ENCODE measurements around the gene RAB11FIP2.

RAB11FIP2 gene

GRCh38 chr10:118034791-118035261, 11.9 kb downstream of the RAB11FIP2 start:
- no peak for DNase-seq (ENCODE audit: low spot score)

DNA sequence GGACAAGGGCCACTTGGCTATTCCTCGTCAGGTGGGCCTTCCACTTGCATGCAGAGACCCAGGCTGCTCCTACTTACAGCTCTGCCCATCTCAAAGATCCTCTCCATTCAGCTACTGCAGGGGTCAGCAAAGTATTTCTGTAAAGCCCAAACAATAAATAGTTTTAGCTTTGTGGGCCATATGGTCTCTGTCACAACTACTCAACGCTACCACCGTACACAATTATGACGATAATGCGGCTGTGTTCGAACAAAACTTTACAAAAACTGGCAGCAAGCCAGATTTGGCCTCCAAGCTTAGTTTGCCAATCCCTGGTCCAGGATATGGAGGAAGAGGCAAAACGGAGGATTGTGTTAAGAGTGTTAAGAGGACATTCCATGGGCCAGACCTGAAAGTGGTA, 12.8 kb downstream of the RAB11FIP2 start:
- DNase-seq (ENCODE audit: low spot score): no peak

- no peak for DNase-seq (ENCODE audit: low spot score)
These were observed 14.2 kb downstream of the RAB11FIP2 start for GRCh38 chr10:118032564-118032963.

DNA sequence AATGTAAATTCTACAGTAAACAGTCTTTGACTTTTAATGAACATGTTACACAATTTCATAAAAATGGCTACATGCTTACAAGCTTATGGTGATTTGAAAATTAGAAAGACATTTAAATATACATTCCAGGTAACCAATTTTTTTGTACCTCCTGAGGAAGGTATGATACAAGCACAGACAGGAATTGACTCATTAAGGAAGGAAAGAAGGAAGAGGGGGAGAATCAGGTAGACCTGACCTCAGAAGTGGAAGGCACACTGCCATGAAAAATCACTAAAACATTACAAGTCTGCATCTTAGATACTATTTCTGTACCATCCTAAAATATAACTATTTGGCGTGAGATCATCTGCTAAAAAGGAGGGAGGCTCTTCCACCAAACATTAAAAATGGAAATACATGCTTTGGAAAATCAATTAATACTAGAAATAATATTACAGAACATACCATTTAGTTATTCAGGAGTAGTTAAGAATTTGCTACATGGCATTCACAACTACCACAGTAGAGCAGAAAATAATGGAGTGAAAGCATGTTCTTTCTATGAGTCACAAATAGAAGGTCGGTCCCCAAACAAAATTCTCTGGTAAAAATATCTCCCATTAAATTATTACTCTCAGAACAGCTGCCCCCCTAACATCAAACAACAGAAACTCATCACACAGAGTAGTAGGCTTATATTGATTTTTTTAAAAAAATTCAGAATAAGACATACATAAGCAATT, 15.2 kb downstream of the RAB11FIP2 start:
- DNase-seq (ENCODE audit: low spot score): no peak

DNA sequence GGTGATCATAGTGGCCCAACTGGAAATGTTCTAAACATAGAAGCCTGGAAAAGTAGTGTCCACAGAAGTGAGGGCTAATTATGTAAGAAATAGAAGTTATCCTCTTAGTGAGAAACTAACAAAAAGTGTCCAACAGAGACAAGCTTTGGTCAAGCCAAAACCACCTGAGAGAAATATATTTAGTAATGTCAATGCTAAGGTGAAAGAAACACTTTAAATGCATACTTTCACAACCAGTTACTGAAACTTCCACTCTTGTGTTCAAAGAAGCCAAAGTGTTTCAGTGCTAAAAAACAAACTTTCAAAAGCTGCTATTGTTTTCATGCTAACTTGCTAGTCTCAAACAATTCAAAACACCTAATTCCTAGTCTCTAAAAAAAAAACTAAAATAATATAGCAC, 18.1 kb downstream of the RAB11FIP2 start:
- no peak for DNase-seq (ENCODE audit: low spot score)

DNA sequence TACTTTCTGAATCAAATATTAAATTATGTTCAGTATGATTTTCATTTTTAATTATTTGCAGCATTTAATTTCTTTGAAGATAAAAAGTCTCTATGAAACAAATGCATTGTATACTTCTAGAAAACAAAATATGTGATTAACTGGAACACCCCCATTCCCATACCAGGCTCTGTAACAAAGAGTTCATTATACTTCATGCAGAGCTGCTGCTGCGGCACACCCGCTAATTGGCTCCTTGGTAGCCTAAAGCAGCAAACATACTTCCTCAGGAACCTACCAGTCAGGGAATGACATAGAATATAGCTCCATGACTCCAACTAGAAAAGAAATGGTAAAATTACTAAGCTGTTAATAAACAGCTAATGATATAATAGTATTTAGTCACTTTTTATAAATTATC, 19.3 kb downstream of the RAB11FIP2 start:
- no peak for DNase-seq (ENCODE audit: low spot score)

DNA sequence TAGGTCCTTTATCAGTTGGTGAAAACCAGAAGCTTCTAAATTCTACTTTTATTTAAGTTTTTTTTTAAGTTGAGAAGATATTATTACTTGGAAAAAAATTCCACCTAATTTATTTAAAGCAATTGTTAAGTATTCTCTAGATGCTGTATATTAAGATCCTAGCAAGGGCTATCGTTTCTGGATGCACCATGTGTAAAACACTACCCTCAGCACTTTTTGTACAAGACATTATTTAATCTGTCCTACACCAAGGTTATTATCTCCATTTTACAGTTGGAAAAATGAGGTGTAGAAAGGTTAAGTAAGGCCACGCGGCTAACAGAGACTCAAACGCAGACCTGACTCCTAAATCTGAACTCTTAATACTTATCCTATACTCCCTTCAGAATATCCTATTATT, 19.8 kb downstream of the RAB11FIP2 start:
- DNase-seq (ENCODE audit: low spot score): no peak

GRCh38 chr10:118020365-118020764, 26.4 kb downstream of the RAB11FIP2 start:
- no peak for DNase-seq (ENCODE audit: low spot score)

GRCh38 chr10:118017850-118018249, 28.9 kb downstream of the RAB11FIP2 start:
- DNase-seq (ENCODE audit: low spot score): no peak

GRCh38 chr10:118017071-118017740, 29.5 kb downstream of the RAB11FIP2 start:
- DNase-seq (ENCODE audit: low spot score): no peak

DNA sequence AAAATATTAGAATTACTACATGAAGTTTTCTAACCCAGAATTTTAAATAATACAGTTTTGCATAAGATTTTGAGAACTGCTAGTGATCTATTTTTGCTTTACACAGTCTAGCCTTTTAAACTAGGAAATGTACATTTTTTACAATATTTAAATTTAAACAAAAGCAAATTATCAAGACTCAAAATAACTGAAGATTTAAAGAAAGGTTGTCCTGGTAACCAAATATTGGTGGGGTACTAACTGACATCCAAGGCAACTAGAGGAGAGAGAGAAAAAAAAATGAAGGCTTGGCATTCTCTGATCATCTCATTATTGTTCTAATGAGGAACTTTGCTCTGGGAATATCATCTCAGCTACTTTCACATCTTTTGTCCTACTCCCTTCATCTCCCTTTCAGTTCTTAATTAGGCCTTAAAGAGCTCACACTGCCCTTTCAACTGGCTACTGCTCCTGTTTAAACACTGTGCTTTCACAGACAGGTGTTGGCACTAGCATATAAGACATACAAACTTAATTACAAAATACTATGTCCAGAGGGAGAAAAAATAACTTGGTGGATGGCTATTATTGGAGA, 33.7 kb downstream of the RAB11FIP2 start:
- DNase-seq (ENCODE audit: low spot score): no peak

- no peak for DNase-seq (ENCODE audit: low spot score)
These were observed 39.0 kb downstream of the RAB11FIP2 start for GRCh38 chr10:118007773-118008172.

DNA sequence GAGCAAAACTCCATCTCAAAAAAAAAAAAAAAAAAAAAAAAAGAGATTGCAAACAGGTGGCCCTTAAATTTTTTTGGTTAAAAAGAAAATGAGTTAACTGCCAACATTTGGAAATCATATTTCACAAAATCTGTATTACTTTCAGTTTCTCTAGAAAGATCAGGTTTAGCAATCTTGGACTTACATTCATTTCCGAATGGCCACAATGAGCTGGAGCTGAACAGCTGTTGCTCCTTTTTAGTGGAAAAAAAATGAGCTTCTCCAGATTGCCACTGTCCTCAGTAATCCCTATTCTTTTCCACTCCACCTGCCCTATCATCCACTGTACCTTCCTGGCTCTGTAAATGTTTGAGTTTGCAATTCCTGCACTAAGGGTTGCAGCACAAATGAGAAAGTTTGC, 43.6 kb downstream of the RAB11FIP2 start:
- no peak for DNase-seq (ENCODE audit: low spot score)

DNA sequence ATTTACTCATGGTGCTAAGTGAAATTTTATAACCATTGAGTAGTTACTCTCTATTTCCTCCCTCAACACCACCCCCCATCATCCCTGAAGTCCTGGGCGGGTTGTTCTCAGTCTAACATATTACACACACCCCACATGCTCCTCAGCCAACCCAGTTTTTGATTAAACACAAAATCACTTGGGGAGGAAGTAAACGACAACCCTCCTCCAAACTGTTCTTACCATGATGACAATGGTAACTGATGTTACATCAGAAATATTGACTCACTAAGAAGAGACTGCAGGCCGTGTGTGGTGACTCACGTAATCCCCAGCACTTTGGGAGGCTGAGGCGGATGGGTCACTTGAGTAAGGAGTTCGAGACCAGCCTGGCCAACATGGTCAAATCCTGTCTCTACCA, 44.2 kb downstream of the RAB11FIP2 start:
- no peak for DNase-seq (ENCODE audit: low spot score)

DNA sequence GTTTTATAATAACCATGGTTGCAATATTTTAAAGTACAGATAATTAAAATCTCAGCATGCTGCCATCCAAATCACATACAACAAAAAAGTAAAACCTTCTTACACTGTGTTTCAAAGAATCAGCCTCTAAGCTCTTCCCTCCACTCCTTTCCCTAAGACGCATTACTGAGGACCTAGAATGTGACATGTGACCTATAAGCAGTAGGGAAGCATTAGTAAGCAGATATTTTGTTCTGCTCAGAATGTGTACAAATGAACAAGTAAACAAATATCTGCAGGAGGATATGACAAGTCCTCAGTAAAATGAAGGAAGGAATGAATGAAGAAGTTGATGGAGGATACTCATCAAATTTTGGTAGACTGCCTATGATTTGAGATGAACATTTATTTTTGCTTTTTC, 49.1 kb downstream of the RAB11FIP2 start:
- no peak for DNase-seq (ENCODE audit: low spot score)

DNA sequence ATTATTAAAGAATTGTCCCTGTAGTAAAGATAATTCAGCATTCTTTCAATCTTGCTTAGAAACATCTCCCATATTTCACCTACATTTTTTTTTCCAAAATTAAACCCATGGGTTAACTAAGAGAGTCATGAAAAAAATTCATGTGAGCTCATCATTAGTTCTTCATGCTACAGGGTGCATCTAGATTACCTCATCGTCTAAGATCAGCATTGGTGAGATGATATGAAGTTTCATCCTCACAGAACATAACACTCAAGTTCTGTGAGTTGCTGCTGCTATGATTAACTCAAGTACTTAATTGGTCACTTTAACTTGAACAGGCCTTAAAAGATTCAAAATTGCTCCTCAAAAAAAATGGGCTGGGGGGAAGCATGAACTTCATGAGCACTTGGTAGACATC, 50.0 kb downstream of the RAB11FIP2 start:
- no peak for DNase-seq (ENCODE audit: low spot score)

GRCh38 chr10:117994771-117995170, 52.0 kb downstream of the RAB11FIP2 start:
- DNase-seq (ENCODE audit: low spot score): no peak

- no peak for DNase-seq (ENCODE audit: low spot score)
These were observed 53.6 kb downstream of the RAB11FIP2 start for GRCh38 chr10:117993166-117993565.

GRCh38 chr10:117991701-117992100, 55.0 kb downstream of the RAB11FIP2 start:
- no peak for DNase-seq (ENCODE audit: low spot score)

DNA sequence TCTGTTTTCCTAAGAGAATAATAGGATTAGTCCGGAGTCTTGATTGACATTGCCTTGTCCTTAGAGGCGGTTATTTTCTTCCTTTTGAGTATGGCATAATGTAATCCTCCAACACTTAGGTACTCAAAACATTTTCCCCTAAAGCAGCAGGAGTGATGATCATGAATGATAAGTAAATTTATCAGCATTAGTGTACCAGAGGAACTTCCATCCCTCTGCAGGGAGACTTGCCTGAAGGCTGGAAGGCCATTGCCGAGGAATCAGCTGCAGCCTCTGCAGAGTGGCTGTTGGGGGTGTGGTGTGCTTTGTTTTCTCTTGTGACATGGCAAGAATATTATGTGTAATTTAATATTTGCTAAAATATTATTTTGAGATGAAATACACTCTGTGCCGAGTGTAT, 56.8 kb downstream of the RAB11FIP2 start:
- no peak for DNase-seq (ENCODE audit: low spot score)

DNA sequence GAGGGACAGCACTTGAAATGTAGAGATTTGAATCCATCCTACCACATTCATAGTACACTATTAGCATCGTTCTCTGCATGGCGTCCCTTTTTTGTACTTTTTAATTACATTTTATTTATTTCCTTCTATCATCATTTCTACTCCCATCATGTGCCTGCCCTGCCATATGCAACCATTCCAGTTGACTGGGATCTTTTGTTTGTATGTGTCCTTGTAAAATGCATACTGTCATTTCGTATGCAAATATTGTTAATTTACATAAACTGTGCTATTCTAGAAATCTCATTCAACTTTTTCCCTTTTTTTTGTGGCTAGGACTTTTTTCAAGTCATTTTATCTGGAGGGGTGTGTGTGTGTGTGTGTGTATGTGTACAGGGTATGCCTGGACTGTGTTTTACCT, 57.9 kb downstream of the RAB11FIP2 start:
- DNase-seq (ENCODE audit: low spot score): no peak

DNA sequence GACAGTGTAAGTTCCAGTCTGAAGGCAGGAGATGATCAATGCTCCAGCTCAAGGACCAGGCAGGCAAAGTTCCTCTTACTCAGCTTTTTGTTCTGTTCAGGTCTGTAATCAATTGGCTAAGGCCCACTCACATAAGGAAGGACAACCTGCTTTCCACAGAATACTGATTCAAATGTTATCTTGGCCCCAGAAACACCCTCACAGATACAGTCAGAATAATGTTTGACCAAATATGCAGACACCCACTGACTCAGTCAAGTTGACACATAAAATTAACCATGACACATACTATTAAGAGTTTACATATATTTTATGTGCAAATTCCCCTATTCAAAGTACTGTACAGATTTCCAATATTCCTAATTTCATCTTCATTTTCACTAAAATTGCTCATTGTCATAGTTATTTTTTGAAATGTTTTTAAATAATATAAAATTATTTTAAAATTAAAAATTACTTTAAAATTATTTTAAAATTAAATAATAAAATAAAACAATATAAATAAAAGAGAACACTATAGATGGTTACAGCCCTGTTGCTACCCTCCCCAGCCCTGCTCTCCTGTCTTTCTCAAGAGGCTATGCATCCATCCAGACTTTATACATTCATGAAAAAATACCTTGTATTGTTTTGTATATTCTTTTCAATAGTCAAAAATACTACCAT, 59.4 kb downstream of the RAB11FIP2 start:
- DNase-seq (ENCODE audit: low spot score): no peak

GRCh38 chr10:117983961-117984360, 62.8 kb downstream of the RAB11FIP2 start:
- no peak for DNase-seq (ENCODE audit: low spot score)

Measured in CD4-positive, alpha-beta T cell treated with Interleukin-6 at 100 ng/mL for 8 hours (primary cell).